ENCODE measurements around the gene LRRTM4.
"Not testable (repeated sequence)": the region's sequence is repeated elsewhere in the genome, so short reads cannot be mapped to it uniquely, and the experiment has no call there.

The LRRTM4 gene

GRCh38 chr2:76713312-76713711 lies 808.9 kb downstream of the LRRTM4 start:
- DNase-seq: no peak

DNA sequence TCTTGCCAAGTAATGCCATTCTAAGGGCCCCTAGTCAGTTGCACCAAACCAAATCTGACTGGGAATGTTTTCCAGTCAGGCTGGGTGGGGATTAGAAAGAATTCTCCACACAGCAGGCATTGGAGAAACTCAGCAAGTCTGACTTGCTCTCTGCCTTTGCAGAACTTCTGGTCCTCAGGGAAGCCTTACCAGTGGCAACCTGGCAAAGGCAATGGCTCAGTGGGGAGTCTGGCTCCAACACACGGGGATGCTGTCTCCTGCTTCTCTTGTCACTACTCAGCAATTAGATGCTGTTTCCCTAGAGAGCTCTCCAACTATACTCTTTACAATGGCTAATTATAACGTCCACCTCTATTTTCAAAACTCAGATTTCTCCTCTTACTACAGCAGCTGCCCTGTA lies 810.7 kb downstream of the LRRTM4 start:
- no peak for DNase-seq

GRCh38 chr2:76700894-76701293 lies 821.3 kb downstream of the LRRTM4 start:
- DNase-seq: no peak

DNA sequence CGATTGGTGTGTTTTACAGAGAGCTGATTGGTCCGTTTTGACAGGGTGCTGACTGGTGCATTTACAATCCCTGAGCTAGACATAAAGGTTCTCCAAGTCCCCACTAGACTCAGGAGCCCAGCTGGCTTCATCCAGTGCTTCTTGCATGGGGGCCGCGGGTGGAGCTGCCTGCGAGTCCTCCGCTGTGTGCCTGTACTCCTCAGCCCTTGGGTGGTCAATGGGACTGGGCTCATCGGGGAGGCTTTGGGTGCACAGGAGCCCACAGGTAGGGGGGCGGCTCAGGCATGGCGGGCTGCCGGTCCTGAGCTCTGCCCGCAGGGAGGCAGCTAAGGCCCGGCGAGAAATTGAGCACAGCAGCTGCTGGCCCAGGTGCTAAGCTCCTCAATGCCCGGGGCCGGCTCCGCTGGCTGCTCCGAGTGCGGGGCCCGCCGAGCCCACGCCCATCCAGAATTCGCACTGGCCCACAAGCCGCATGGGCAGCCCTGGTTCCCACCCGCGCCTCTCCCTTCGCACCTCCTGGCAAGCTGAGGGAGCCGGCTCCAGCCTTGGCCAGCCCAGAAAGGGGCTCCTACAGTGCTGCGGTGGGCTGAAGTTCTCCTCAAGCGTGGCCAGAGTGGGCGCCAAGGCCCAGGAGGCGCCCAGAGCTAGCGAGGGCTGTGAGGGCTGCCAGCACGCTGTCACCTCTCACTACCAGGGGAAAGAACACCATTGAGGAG lies 824.0 kb downstream of the LRRTM4 start:
- not testable (repeated sequence) for DNase-seq
